Thymus (tissue), 11 donors: ENCODE measurements around the gene RAD51B. TPM values are rescaled to one million over a fixed set of nuclear protein-coding genes. Genes with fewer than 3 reads are reported as not detected.

Experiments
- DNase-seq, 9 donors: peaks; one replicate each; pipeline ENCODE4 v3.0.0-alpha.2; 2013; ENCODE audit warnings: low spot score in 9 of 9, low read depth in 6 of 9, missing footprints in 1 of 9
- H3K27ac ChIP-seq, 2 donors: one replicate each; pipeline ENCODE4 v1.5.1; 2013; ENCODE audit warnings: control low read depth in 1 of 2, low read depth in 1 of 2, low read length in 1 of 2, mild to moderate bottlenecking in 1 of 2, moderate library complexity in 1 of 2
- H3K27me3 ChIP-seq, 2 donors: one replicate each; pipeline ENCODE4 v1.5.1; 2013; ENCODE audit warnings: low read length in 1 of 2; ENCODE audit not compliant: control insufficient read depth in 2 of 2, insufficient read depth in 1 of 2
- H3K36me3 ChIP-seq, 2 donors: one replicate each; pipeline ENCODE4 v1.5.1; 2013; ENCODE audit warnings: low read length in 1 of 2, mild to moderate bottlenecking in 1 of 2, moderate library complexity in 1 of 2; ENCODE audit not compliant: control insufficient read depth in 2 of 2, insufficient read depth in 2 of 2
- H3K4me1 ChIP-seq, 2 donors: one replicate each; pipeline ENCODE4 v1.5.1; 2013; ENCODE audit warnings: low read length in 2 of 2; ENCODE audit not compliant: control insufficient read depth in 2 of 2, insufficient read depth in 2 of 2
- H3K4me3 ChIP-seq, 2 donors: one replicate each; pipeline ENCODE4 v1.5.1; 2013; ENCODE audit warnings: low read length in 2 of 2, control low read depth in 1 of 2, mild to moderate bottlenecking in 1 of 2
- H3K9me3 ChIP-seq, 2 donors: one replicate each; pipeline ENCODE4 v1.5.1; 2013; ENCODE audit warnings: low read length in 1 of 2, mild to moderate bottlenecking in 1 of 2; ENCODE audit not compliant: control insufficient read depth in 2 of 2, insufficient read depth in 1 of 2
- WGBS: extraction: QIAGEN DNeasy Blood & Tissue Kit; methylation state at CpG from one replicate; pipeline ENCODE4 v1.1.7; 2013; 5-methylcytosine and 5-hydroxymethylcytosine counted together
- polyA plus RNA-seq: library from polyadenylated mRNA; stranded (reverse); fragments of 200-250 nt; gene quantifications from one replicate; pipeline ENCODE4 v1.2.3, GENCODE V29; 2013
- total RNA-seq: library from RNA; stranded (reverse); fragments of 120-200 nt; gene quantifications from one replicate; pipeline ENCODE4 v1.2.4, GENCODE V29; 2013
- donor health status: healthy.

Gene RAD51B
- total and polyA plus RNA-seq, 2 donors = 7.8 to 17.8 TPM

DNA sequence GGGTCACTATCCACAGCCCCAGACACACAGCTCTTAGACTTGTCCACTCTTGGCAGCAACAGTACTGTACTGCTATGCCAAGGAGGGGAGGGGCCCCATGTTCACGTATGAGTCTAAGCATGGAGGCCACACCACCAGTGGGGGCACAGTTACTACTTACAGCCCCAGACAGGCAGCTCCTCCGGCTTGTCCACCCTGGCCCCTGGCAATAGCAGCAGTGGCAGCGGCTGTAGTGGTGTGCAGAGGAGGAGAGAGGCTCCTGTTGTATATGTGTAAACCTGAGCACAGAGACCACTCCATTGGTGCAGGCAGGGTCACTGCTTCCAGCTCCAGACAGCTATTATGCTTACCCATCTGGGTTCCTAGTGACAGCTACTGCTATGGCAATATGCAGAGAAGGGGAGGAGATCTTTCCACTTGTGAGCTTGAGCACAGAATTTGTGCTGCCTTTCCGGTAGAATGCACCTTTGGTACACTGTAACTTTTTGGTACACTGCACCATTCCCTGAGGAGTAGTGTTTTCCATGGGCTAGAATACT is 113.2 kb downstream of the RAD51B start:
- Histone ChIP-seq H3K36me3 (no peaks in the 10 kb centered on the region), H3K9me3 (peaks cover 0 to 7% of the 10 kb centered on the region in 2 donors), H3K4me1 (peaks cover 7 to 21% of the 10 kb centered on the region in 2 donors), H3K27ac (peak overlapping the region in 1 of 2 donors; percentile 12), H3K27me3 (no peaks in the 10 kb centered on the region), H3K4me3 (no peak overlapping the region)
- 97% methylated on average over 4 of the region's 4 CpGs for WGBS
- DNase-seq = no peak

DNA sequence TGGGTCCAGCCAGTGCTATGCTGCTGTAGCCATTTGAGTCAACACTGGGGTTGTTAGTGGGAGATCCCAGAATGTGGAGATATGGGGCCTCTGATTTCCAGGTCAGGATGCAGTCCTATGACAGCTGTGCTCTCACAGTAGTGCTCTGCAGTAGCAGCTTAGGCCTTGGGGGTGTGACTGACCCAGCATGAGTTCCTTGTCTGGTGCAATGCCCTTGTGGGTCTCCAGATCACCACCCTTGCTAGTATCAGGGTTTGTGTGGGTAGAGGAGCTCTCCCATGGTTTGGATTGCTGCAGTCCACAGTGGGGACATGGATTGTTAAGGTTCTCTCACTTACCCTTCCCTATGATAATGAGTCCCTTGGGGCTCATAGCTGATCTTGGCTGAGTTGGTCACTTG is 113.7 kb downstream of the RAD51B start:
- H3K27ac ChIP-seq = peak overlapping the region; percentile 13 to 57
- H3K9me3 ChIP-seq = peaks cover 0 to 5% of the 10 kb centered on the region in 2 donors
- no peaks in the 10 kb centered on the region for H3K27me3 ChIP-seq
- no peak for DNase-seq
- H3K36me3 ChIP-seq = no peaks in the 10 kb centered on the region
- no peak overlapping the region for H3K4me3 ChIP-seq
- H3K4me1 ChIP-seq = peaks cover 7 to 21% of the 10 kb centered on the region in 2 donors

DNA sequence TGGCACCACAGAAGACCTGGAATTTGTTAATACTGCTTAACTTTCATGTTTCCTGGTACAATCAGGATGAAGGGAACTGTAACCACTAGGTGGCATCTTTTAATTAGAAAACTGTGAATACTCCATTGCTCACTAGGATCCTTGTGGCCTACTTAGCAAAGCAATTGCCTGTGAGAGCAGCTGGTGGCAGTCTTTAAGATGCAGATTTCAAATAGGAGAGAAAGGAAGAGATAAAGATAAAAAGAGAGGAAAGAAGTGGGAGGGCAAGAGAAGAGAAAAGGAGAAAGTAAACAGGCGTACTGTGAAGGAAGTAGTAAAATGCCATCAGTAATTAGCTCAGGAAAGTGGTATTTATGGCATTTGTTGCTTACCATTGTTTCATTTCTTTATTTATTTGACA is 114.5 kb downstream of the RAD51B start:
- 0% methylated on average over 1 of the region's 1 CpG for WGBS
- DNase-seq = peak; percentile 40 to 87 (median 69)
- Histone ChIP-seq H3K4me1 (peaks cover 7 to 21% of the 10 kb centered on the region in 2 donors), H3K27ac (peak overlapping the region; percentile 20 to 57), H3K36me3 (no peaks in the 10 kb centered on the region), H3K9me3 (peaks cover 0 to 3% of the 10 kb centered on the region in 2 donors), H3K27me3 (no peaks in the 10 kb centered on the region), H3K4me3 (no peak overlapping the region)

DNA sequence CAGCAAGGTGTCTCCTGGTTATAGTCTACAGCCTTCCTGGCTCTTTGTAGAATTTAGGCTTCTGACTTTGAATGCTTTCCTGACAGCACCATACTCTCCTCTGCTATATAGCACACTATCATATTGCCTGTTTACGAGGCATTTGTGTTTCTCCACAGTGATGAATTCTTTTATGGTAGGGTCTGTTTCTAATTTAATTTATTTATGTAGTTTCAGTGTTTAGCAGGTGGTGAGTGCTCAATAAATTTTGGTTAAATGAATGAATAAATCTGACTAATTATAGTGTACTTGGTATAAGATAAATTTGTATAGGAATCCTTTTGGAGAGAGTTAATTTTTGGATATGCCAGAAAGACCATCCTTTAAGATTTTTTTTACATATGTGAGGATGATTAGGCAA is 115.3 kb downstream of the RAD51B start:
- Histone ChIP-seq H3K27me3 (no peaks in the 10 kb centered on the region), H3K36me3 (no peaks in the 10 kb centered on the region), H3K9me3 (no peaks in the 10 kb centered on the region), H3K4me1 (peaks cover 7 to 21% of the 10 kb centered on the region in 2 donors), H3K27ac (peak overlapping the region in 1 of 2 donors; percentile 57), H3K4me3 (no peak overlapping the region)
- no peak for DNase-seq
- WGBS = 97% methylated on average over 1 of the region's 1 CpG

DNA sequence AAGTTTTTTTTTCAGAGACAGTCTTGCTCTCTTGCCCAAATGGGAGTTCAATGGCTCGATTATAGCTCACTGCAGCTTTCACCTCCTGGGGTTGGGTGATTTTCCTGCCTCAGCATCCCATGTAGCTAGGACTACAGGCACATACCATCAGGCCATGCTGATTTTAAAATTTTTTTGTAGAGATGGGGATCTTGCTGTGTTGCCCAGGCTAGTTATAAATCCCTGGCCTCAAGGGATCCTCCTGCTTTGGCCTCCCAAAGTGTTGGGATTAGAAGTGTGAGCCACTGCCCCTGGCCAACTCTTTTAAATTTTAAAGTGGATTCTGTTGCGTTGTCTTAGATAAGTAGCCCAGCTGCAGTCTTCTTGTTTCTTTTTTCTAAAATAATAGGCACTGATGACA is 115.8 kb downstream of the RAD51B start:
- Histone ChIP-seq H3K36me3 (no peaks in the 10 kb centered on the region), H3K4me3 (no peak overlapping the region), H3K4me1 (peaks cover 7 to 21% of the 10 kb centered on the region in 2 donors), H3K9me3 (no peaks in the 10 kb centered on the region), H3K27me3 (no peaks in the 10 kb centered on the region), H3K27ac (no peak overlapping the region)
- over 99% methylated on average over 2 of the region's 2 CpGs for WGBS
- DNase-seq = no peak

DNA sequence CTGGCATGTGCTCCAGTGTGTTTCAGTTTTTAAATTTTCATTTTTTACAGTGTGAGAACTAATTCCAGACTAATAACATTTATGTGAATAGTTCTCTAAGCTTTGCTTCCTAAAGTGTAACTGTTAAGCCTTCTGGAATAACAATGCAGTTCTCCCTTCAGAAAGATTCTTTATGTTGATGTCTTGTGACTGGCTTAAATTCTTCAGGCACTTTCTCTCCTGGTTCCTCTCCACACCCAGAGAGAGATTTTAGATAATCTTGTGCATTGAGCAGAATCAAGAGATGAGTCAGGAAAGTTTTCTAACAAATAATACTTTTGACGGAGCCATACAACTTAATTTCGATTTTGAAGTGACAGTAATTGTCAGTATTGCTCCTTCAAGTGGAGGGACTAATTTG is 118.5 kb downstream of the RAD51B start:
- Histone ChIP-seq H3K4me1 (peaks cover 14 to 24% of the 10 kb centered on the region in 2 donors), H3K27ac (no peak overlapping the region), H3K27me3 (no peaks in the 10 kb centered on the region), H3K36me3 (no peaks in the 10 kb centered on the region), H3K4me3 (no peak overlapping the region), H3K9me3 (no peaks in the 10 kb centered on the region)
- WGBS = 97% methylated on average over 2 of the region's 2 CpGs
- DNase-seq = no peak

DNA sequence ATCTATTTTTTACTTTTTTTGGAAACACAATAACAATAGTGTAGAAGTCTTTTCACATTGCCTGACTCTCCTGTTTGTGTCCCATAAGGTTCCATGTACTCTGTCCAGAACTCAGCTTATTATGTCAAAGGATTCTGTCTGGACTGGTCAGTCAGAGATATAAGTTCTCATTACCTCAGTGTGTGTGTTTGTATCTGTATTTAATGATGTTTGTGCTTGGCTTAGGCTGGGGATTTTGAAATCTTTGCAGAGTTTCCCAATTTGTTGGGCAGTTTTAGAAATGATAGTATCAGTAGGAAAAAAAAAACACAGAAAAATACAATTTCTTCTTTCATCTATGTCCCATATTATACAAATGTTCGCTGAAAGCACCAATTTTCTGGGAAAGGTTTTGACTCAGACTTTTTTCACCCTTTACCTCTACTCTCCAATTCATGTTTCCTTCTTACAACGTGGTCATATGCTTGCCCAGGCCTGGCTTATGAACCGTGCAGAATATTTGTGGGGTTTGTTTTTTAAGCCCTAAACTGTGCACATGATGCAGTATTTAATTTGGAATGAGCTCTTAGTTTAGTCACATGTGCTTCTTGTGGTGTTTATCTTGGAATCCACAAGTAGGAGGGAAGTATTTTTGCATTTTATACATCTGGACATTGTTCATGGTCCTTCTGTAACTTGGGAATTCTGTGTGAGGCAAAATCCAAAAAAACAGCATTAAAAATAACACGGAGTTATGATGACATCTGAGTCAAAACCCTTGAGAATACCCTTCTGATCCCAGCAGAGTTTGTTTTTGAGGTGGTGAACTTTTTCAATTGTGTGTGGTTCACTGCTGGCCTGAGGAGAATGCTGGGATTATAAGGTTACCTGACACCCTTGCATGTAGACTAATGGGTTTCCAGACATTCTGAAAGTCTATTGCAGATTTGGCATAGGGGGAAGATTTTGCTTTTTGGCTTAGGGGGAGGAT is 121.2 kb downstream of the RAD51B start:
- peak overlapping the region; percentile 50 to 61 for H3K27ac ChIP-seq
- H3K36me3 ChIP-seq = no peaks in the 10 kb centered on the region
- no peak overlapping the region for H3K4me3 ChIP-seq
- no peaks in the 10 kb centered on the region for H3K9me3 ChIP-seq
- no peaks in the 10 kb centered on the region for H3K27me3 ChIP-seq
- no peak for DNase-seq
- 86% methylated on average over 4 of the region's 4 CpGs for WGBS
- H3K4me1 ChIP-seq = peaks cover 6 to 8% of the 10 kb centered on the region in 2 donors

DNA sequence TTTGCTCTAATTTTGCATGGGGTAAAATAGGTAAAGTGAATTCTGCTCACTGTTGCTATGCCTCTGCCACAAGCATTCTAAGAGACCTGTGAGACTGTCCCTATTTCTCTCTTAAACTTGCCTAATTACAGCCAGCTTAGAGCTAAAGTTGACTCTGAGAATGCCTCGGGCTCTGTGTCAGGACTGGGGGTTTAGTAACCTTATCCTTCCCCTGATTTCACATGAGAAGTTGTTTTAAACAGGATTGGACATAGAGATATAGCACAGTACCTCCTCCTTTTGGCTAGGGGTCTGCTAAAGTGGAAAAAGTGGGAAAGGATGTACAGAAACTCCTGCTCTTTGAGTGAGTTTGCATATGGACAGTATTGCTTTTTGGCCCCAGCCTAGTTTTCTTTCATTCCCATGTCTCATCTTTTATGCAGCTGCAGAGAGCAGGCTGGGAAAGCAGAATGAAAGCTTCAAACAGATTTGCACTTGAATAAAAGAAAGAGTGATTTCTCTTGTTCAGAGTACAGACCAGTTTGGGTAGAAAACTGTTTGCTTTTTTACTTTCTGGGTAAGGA is 122.0 kb downstream of the RAD51B start:
- Histone ChIP-seq H3K9me3 (no peaks in the 10 kb centered on the region), H3K27ac (peak overlapping the region; percentile 50 to 61), H3K27me3 (no peaks in the 10 kb centered on the region), H3K36me3 (no peaks in the 10 kb centered on the region), H3K4me3 (no peak overlapping the region), H3K4me1 (peaks cover 6 to 8% of the 10 kb centered on the region in 2 donors)
- peak in 1 of 9 donors; percentile 32 for DNase-seq
- WGBS = 92% methylated on average over 1 of the region's 1 CpG
